22Rv1 (cell line): ENCODE measurements around the gene TLR9.

Source experiments
- ZFX ChIP-seq: fragments of 450-650 bp; IDR thresholded peaks from 2 replicates; pipeline ENCODE4 v1.6.1; 2017; ENCODE audit warnings: antibody characterized with exemption, borderline replicate concordance
- TF ChIP-seq, protein P1 (sequence below): fragments of 450-650 bp; IDR thresholded peaks from 2 replicates; pipeline ENCODE4 v1.5.1; 2017; ENCODE audit warnings: mild to moderate bottlenecking

DNA sequence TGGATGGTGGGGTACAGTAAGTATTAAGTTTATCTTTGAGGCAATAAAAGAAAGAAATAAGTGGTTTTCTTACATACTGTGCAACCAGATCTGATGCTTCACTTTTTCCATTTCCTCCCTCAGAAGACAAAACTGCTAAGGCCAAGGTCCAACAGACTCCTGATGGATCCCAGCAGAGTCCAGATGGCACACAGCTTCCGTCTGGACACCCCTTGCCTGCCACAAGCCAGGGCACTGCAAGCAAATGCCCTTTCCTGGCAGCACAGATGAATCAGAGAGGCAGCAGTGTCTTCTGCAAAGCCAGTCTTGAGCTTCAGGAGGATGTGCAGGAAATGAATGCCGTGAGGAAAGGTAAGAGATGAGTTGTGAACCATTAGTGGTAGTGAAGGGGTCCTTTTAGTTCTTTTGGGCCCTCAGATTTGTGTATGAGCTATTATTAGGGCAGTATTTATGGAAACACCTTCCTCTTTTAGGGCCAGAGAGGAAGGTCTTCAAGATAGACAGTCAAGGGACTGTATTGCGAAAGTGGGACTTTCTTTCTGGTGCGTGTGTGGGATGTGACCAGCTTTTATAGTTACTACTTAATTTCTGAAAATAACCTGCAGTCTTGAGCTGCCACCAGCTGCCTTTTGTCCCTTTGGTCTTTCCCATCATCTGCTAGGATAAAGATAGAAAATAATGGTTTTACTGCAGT, 22.9 kb downstream of the TLR9 start:
- TF ChIP-seq, protein P1, sequence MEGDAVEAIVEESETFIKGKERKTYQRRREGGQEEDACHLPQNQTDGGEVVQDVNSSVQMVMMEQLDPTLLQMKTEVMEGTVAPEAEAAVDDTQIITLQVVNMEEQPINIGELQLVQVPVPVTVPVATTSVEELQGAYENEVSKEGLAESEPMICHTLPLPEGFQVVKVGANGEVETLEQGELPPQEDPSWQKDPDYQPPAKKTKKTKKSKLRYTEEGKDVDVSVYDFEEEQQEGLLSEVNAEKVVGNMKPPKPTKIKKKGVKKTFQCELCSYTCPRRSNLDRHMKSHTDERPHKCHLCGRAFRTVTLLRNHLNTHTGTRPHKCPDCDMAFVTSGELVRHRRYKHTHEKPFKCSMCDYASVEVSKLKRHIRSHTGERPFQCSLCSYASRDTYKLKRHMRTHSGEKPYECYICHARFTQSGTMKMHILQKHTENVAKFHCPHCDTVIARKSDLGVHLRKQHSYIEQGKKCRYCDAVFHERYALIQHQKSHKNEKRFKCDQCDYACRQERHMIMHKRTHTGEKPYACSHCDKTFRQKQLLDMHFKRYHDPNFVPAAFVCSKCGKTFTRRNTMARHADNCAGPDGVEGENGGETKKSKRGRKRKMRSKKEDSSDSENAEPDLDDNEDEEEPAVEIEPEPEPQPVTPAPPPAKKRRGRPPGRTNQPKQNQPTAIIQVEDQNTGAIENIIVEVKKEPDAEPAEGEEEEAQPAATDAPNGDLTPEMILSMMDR, result no peak
- no peak for TF ChIP-seq ZFX
